ENCODE results near the gene MRPS7. TPM values are rescaled to one million over a fixed set of nuclear protein-coding genes. Genes with fewer than 3 reads are reported as not detected.

Gene MRPS7
- total RNA-seq, 1 donor: 38.2 TPM

- no peak for DNase-seq (ENCODE audit: low read depth in 2 of 3, low spot score in 2 of 3)
These were observed 40.0 kb downstream of the MRPS7 start for GRCh38 chr17:75301502-75302206.

- no peak for DNase-seq (ENCODE audit: low read depth in 2 of 3, low spot score in 2 of 3)
These were observed 46.5 kb downstream of the MRPS7 start for GRCh38 chr17:75307957-75308731.

- no peak for DNase-seq (ENCODE audit: low read depth in 2 of 3, low spot score in 2 of 3)
These were observed 47.3 kb downstream of the MRPS7 start for GRCh38 chr17:75308732-75309629.

DNA sequence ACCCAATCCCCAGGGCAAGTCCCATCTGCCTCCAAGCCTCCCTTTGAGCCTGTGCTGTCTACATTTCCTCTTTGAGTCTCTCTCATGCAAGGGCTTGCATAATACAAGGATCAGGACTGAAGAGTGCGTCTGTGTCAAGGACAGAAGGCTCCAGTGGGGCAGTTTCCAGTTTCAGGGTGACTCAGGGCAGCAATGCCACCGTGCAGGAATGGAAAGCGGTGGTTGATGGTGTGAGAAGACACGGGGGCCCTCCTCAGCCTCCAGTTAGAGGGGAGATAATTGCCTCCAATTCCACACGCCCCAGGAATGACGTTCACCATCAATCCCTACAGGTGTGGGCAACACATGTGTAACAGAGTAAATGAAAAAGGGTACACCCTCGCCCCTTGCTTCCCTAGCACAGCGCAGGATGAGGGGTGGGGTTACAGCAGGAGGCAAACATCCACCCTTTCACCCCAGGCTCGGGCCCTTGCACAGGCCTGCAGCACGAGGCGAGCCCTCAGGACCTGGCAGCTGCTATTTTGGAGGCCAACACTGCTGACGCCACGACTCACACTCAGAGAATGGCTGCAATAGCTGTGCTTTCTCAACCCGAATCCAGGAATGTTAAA lies 52.4 kb downstream of the MRPS7 start:
- DNase-seq (ENCODE audit: low read depth in 2 of 3, low spot score in 2 of 3): no peak

GRCh38 chr17:75315541-75316243 lies 54.0 kb downstream of the MRPS7 start:
- DNase-seq (ENCODE audit: low read depth in 2 of 3, low spot score in 2 of 3): no peak

Other genes with a start within 250 kb of the MRPS7 start
- gene MRPL58, start 249.2 kb upstream of the MRPS7 start, total RNA-seq: 16.7 TPM
- 73.5 TPM for gene ATP5PD, start 214.9 kb upstream of the MRPS7 start, total RNA-seq
- gene KCTD2, start 214.7 kb upstream of the MRPS7 start, total RNA-seq: 18.6 TPM
- gene SLC16A5, start 173.9 kb upstream of the MRPS7 start, total RNA-seq: 47.4 TPM
- 10.8 TPM for gene ARMC7, start 151.9 kb upstream of the MRPS7 start, total RNA-seq
- gene NT5C, start 130.1 kb upstream of the MRPS7 start, total RNA-seq: 87.5 TPM
- gene JPT1, start 107.4 kb upstream of the MRPS7 start, total RNA-seq: 30.2 TPM
- gene SUMO2, start 78.9 kb upstream of the MRPS7 start, total RNA-seq: 50.9 TPM
- 35.8 TPM for gene NUP85, start 56.2 kb upstream of the MRPS7 start, total RNA-seq
- 31.0 TPM for gene GGA3, start 273 bp upstream of the MRPS7 start, total RNA-seq
- gene MIF4GD, start 9.4 kb downstream of the MRPS7 start, total RNA-seq: 53.1 TPM
- 28.8 TPM for gene SLC25A19, start 27.6 kb downstream of the MRPS7 start, total RNA-seq
- gene GRB2, start 143.8 kb downstream of the MRPS7 start, total RNA-seq: 88.3 TPM
- gene TMEM94, start 194.8 kb downstream of the MRPS7 start, total RNA-seq: 156 TPM